IMR-90 (cell line): ENCODE results near the gene NFYC. TPM values are rescaled to one million over a fixed set of nuclear protein-coding genes. Genes with fewer than 3 reads are reported as not detected.

Experiments
- ATAC-seq: fragments of 200-7000 bp; cut with Tn5 transposase; 2 replicates; pipeline ENCODE4 v1.9.1; 2020; ENCODE audit warnings: low read depth, mild to moderate bottlenecking, moderate library complexity
- BruUV-seq: library from RNA; stranded (reverse); fragments of 400-500 nt; replicated peaks from 2 replicates; lab custom pipeline; 2021; lab: Mats Ljungman, UMichigan
- CTCF ChIA-PET: fragments of 300-600 bp; formaldehyde crosslinking; extraction: SDS; loops from one replicate; lab custom pipeline; 2021; ENCODE audit warnings: antibody characterized with exemption; lab: Yijun Ruan, JAX
- POLR2A ChIA-PET: fragments of 300-600 bp; sonication (Branson Sonifier 250); formaldehyde crosslinking; loops from one replicate; lab custom pipeline; 2022; ENCODE audit warnings: antibody characterized with exemption; ENCODE audit not compliant: unreplicated experiment; lab: Charles Lee
- DNase-seq: peaks from one replicate; pipeline ENCODE4 v3.0.0; 2013
- H2AFZ ChIP-seq: replicated peaks from 2 replicates; pipeline ENCODE3; 2013; ENCODE audit warnings: low read length, mild to moderate bottlenecking; ENCODE audit not compliant: poor library complexity
- H2AK5ac ChIP-seq: 2 replicates; pipeline ENCODE4 v1.6.1; 2013; ENCODE audit warnings: low read depth, low read length, inconsistent platforms
- H2AK9ac ChIP-seq: replicated peaks from 2 replicates; pipeline ENCODE3; 2013; ENCODE audit warnings: mild to moderate bottlenecking, low read depth, low read length, moderate library complexity; ENCODE audit not compliant: poor library complexity
- H2BK120ac ChIP-seq: 2 replicates; pipeline ENCODE4 v1.6.1; 2013; ENCODE audit warnings: low read depth, low read length, inconsistent platforms
- H2BK15ac ChIP-seq: 3 replicates; pipeline ENCODE4 v1.6.1; 2013; ENCODE audit warnings: low read depth, low read length, inconsistent platforms
- H2BK20ac ChIP-seq: 2 replicates; pipeline ENCODE4 v1.6.1; 2013; ENCODE audit warnings: low read depth, mild to moderate bottlenecking, inconsistent platforms, low read length, moderate library complexity
- H2BK5ac ChIP-seq: 2 replicates; pipeline ENCODE4 v1.6.1; 2013; ENCODE audit warnings: mild to moderate bottlenecking, low read depth, low read length, inconsistent platforms; ENCODE audit not compliant: poor library complexity, severe bottlenecking
- H3K14ac ChIP-seq: replicated peaks from 2 replicates; pipeline ENCODE4 v1.6.1; 2013; ENCODE audit warnings: low read depth, low read length, inconsistent platforms
- H3K18ac ChIP-seq: 2 replicates; pipeline ENCODE4 v1.6.1; 2013; ENCODE audit warnings: low read depth, low read length, control low read depth
- H3K23ac ChIP-seq: 2 replicates; pipeline ENCODE4 v1.6.1; 2013; ENCODE audit warnings: low read depth, low read length, inconsistent platforms
- H3K27ac ChIP-seq: 2 replicates; pipeline ENCODE4 v1.5.1; 2013; ENCODE audit warnings: mild to moderate bottlenecking, control low read depth, low read length; ENCODE audit not compliant: insufficient read depth
- H3K27me3 ChIP-seq: 2 replicates; pipeline ENCODE4 v1.6.1; 2013; ENCODE audit warnings: low read length; ENCODE audit not compliant: control insufficient read depth, insufficient read depth
- H3K36me3 ChIP-seq: 2 replicates; pipeline ENCODE4 v1.6.1; 2013; ENCODE audit warnings: low read length, mixed read lengths; ENCODE audit not compliant: control insufficient read depth, insufficient read depth
- H3K4ac ChIP-seq: 2 replicates; pipeline ENCODE4 v1.6.1; 2013; ENCODE audit warnings: low read depth, low read length, inconsistent platforms
- H3K4me1 ChIP-seq: 2 replicates; pipeline ENCODE4 v1.6.1; 2013; ENCODE audit warnings: low read length, mixed read lengths; ENCODE audit not compliant: control insufficient read depth, insufficient read depth
- H3K4me2 ChIP-seq: 2 replicates; pipeline ENCODE4 v1.6.1; 2013; ENCODE audit warnings: low read depth, mild to moderate bottlenecking, control low read depth, low read length, moderate library complexity
- H3K4me3 ChIP-seq: 2 replicates; pipeline ENCODE4 v1.5.1; 2013; ENCODE audit warnings: low read depth, mild to moderate bottlenecking, control low read depth, low read length, moderate library complexity; ENCODE audit not compliant: insufficient read depth
- H3K56ac ChIP-seq: 2 replicates; pipeline ENCODE4 v1.6.1; 2013; ENCODE audit warnings: low read length, inconsistent platforms; ENCODE audit not compliant: insufficient read depth; ENCODE audit errors: extremely low read depth
- H3K79me1 ChIP-seq, 2 experiments: 2 replicates each; pipeline ENCODE4 v1.6.1; 2013; ENCODE audit warnings: low read length in 2 of 2, inconsistent platforms in 1 of 2, low read depth in 1 of 2
- H3K9ac ChIP-seq: 2 replicates; pipeline ENCODE4 v1.6.1; 2013; ENCODE audit warnings: low read depth, low read length, control low read depth
- H3K9me1 ChIP-seq: 2 replicates; pipeline ENCODE4 v1.6.1; 2013; ENCODE audit warnings: low read length, inconsistent platforms; ENCODE audit not compliant: insufficient read depth
- H3K9me3 ChIP-seq: 2 replicates; pipeline ENCODE4 v1.6.1; 2013; ENCODE audit warnings: low read length; ENCODE audit not compliant: control insufficient read depth, insufficient read depth
- H4K20me1 ChIP-seq: 2 replicates; pipeline ENCODE4 v1.6.1; 2013; ENCODE audit warnings: low read length, inconsistent platforms; ENCODE audit not compliant: insufficient read depth
- H4K5ac ChIP-seq: 2 replicates; pipeline ENCODE4 v1.6.1; 2013; ENCODE audit warnings: mild to moderate bottlenecking, low read depth, low read length, control low read depth
- H4K8ac ChIP-seq, 2 experiments: 2 replicates each; pipeline ENCODE4 v1.6.1; 2013; ENCODE audit warnings: low read depth in 2 of 2, low read length in 2 of 2, control low read depth in 1 of 2, inconsistent platforms in 1 of 2
- H4K91ac ChIP-seq: 2 replicates; pipeline ENCODE4 v1.6.1; 2013; ENCODE audit warnings: low read depth, low read length, inconsistent platforms; ENCODE audit not compliant: insufficient read depth
- CTCF ChIP-seq: conservative IDR thresholded peaks from 2 replicates; pipeline ENCODE4 v1.5.1; 2012; ENCODE audit warnings: mild to moderate bottlenecking, low read depth, low read length, improper control_type of control experiment
- MAFK ChIP-seq: IDR thresholded peaks from 2 replicates; pipeline ENCODE4 v1.6.1; 2012; ENCODE audit warnings: low read depth, low read length, improper control_type of control experiment
- MAZ ChIP-seq: IDR thresholded peaks from 2 replicates; pipeline ENCODE4 v1.6.1; 2012; ENCODE audit warnings: low read depth, mild to moderate bottlenecking, low read length, improper control_type of control experiment, moderate library complexity, borderline replicate concordance
- RFX5 ChIP-seq: IDR thresholded peaks from 2 replicates; pipeline ENCODE4 v1.8.0; 2012; ENCODE audit warnings: low read depth, mild to moderate bottlenecking, low read length, moderate library complexity
- WGBS, 2 experiments: methylation state at CpG; one replicate each; pipeline versions ENCODE4 v1.1.5 to v1.1.7; 2013; ENCODE audit warnings: missing lambda C conversion rate in 2 of 2; ENCODE audit not compliant: insufficient read length in 1 of 2; ENCODE audit errors: extremely low coverage in 2 of 2; 5-methylcytosine and 5-hydroxymethylcytosine counted together
- dilution Hi-C: fragments of 300-500 bp; cut with HindIII; formaldehyde crosslinking; loops from one replicate; pipeline ENCODE4 v1.14.3; 2018; ENCODE audit warnings: low sequenced_read_pairs; ENCODE audit not compliant: unreplicated experiment
- in situ Hi-C: fragments of 300-500 bp; cut with MboI; formaldehyde crosslinking; loops from 3 replicates; pipeline ENCODE4 v1.14.3; 2019; ENCODE audit warnings: low sequenced_read_pairs, inconsistent platforms, mixed read lengths
- intact Hi-C: fragments of 100-400 bp; cut with micrococcal nuclease; formaldehyde crosslinking; loops from 2 replicates; pipeline ENCODE4 v1.10.0; 2022
- polyA plus RNA-seq, 3 experiments: library from polyadenylated mRNA; depleted of rRNA; stranded (reverse); fragments of >200 nt; gene quantifications; 2 replicates each; pipeline ENCODE4 v1.2.3, GENCODE V29; 2012; ENCODE audit warnings: low replicate concordance in 1 of 3
- total RNA-seq: library from RNA; depleted of rRNA; stranded (reverse); fragments of >200 nt; gene quantifications from 2 replicates; pipeline ENCODE4 v1.2.3, GENCODE V29; 2012

Gene NFYC
- total and polyA plus RNA-seq, 2 of the 4 experiments (the other 2 are of a cell fraction) = 45.2 to 62.2 TPM

- TF ChIP-seq MAFK = no peak
Measured at GRCh38 chr1:40768146-40768990, 76.9 kb downstream of the NFYC start (continued).

- H2AK5ac ChIP-seq = no peak overlapping the region
Measured at GRCh38 chr1:40769815-40770214, 78.3 kb downstream of the NFYC start.

More at GRCh38 chr1:40769815-40770214, 78.3 kb downstream of the NFYC start:
- Histone ChIP-seq H3K4me3 (no peak overlapping the region), H4K8ac (peak overlapping the region in 1 of 2 experiments; percentile 20; a peak in 1 of 4 replicates), H2AFZ (no peak overlapping the region), H2BK15ac (no peak overlapping the region), H3K4me2 (no peak overlapping the region), H3K4ac (no peak overlapping the region), H3K9ac (no peak overlapping the region), H4K91ac (no peak overlapping the region), H3K27ac (no peak overlapping the region), H3K9me3 (no peaks in the 10 kb centered on the region), H2BK20ac (no peak overlapping the region), H4K5ac (no peak overlapping the region), H2AK9ac (peak overlapping the region; percentile 20), H3K14ac (no peak overlapping the region), H3K27me3 (no peaks in the 10 kb centered on the region), H3K18ac (no peak overlapping the region), H3K23ac (no peak overlapping the region), H3K4me1 (peaks cover 3% of the 10 kb centered on the region; the same call in 1 of the 2 replicates), H2BK120ac (no peak overlapping the region), H3K56ac (no peak overlapping the region), H4K20me1 (no peaks in the 10 kb centered on the region), H3K9me1 (peaks cover 16% of the 10 kb centered on the region), H3K36me3 (peaks cover 44% of the 10 kb centered on the region), H2BK5ac (no peak overlapping the region), H3K79me1 (0 out of 4 replicates have a peak, but pooled peaks cover 0 to 4% of the 10 kb centered on the region in 2 experiments)
- ATAC-seq (no peak), DNase-seq (no peak)
- dilution Hi-C loops (no loop called here), in situ Hi-C loops (no loop called here), intact Hi-C loops (loop anchor here (5.0 kb wide), 1 partner anchor 182 kb away; no protein-coding TSS in a partner anchor)
- CTCF ChIA-PET = interaction anchor here (1.3 kb wide), 1 partner anchor 47 kb away, joined by 3 read pairs; no protein-coding TSS in a partner anchor
- TF ChIP-seq MAZ (no peak), CTCF (0 out of 2 replicates have a peak, but pooled peaks have one; percentile 3), RFX5 (no peak)
- no TSS peak for BruUV-seq
- 83% methylated on average over 1 of the region's 4 CpGs; no CpG with 5 or more reads in 1 of the 2 experiments for WGBS, 2 experiments
- POLR2A ChIA-PET = no interaction called here
